HG02642 (cell line): ENCODE measurements around the gene CHRNB1.
"Not testable (repeated sequence)": the region's sequence is repeated elsewhere in the genome, so short reads cannot be mapped to it uniquely, and the experiment has no call there.

Experiments used
- ATAC-seq: cut with Tn5 transposase; IDR thresholded peaks from one replicate; pipeline ENCODE4 v1.9.1; 2021; ENCODE audit warnings: mild to moderate bottlenecking; ENCODE audit not compliant: unreplicated experiment, poor library complexity

Gene CHRNB1

DNA sequence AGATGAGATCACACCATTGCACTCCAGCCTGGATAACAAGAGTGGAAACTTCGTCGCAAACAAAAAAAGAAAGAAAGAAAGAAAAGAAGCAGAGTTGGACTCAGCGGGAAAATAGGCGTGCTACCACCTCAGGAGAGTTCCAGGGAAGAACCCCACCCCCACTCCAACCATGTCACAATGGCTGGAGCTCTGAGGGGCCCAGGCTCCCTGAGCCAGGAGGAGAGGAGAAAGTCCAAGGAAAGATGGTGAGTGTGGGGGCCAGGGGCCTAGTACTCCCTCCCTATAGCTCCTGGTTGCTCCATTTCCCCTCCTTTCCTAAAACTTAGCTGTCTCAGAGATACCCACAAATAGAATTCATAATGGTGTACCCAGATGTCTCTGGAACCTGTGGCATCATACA is 36.4 kb downstream of the CHRNB1 start, which contains the start of gene SLC35G6:
TSS of gene SLC35G6 (plus strand) at position 172 of the 400 bp plus-strand sequence. CDS start at position 243, 71 bp downstream.
- not testable (repeated sequence) for ATAC-seq

DNA sequence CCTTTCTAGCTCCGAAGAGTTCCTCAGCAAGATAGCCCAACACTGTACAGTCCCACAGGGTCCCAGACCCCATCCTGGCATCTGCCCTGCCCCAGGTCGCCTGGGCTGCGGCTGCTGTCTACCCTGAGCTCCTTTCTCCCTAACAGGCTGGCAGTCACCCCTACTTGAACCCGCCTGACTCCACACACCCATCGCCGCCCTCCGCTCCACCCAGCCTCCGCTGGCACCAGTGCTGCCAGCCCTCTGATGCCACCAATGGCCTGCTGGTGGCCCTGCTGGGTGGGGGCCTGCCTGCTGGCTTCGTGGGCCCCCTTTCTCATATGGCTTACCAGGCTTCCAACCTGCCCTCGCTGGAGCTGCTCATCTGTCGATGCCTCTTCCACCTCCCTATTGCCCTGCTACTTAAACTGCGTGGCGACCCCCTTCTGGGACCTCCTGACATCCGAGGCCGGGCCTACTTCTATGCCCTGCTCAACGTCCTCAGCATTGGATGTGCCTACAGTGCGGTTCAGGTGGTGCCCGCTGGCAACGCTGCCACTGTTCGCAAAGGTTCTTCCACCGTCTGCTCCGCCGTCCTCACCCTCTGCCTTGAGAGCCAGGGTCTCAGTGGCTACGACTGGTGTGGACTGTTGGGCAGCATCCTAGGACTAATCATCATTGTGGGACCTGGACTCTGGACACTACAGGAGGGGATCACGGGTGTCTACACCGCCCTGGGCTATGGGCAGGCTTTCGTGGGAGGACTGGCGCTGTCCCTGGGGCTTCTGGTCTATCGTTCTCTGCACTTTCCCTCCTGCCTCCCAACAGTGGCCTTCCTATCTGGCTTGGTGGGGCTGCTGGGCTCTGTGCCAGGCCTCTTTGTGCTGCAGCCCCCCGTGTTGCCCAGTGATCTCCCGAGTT is 37.2 kb downstream of the CHRNB1 start:
- not testable (repeated sequence) for ATAC-seq

DNA sequence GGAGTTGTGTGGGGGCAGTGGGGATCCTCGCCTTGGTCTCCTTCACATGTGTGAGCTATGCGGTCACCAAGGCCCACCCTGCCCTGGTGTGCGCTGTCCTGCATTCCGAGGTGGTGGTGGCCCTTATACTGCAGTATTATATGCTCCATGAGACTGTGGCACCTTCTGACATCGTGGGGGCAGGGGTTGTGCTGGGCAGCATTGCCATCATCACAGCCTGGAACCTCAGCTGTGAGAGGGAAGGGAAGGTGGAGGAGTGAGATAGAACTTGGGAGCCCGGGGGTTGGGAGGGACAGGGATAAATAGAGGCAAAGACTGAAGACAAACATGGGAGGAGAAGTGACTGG is 37.9 kb downstream of the CHRNB1 start:
- not testable (repeated sequence) for ATAC-seq

DNA sequence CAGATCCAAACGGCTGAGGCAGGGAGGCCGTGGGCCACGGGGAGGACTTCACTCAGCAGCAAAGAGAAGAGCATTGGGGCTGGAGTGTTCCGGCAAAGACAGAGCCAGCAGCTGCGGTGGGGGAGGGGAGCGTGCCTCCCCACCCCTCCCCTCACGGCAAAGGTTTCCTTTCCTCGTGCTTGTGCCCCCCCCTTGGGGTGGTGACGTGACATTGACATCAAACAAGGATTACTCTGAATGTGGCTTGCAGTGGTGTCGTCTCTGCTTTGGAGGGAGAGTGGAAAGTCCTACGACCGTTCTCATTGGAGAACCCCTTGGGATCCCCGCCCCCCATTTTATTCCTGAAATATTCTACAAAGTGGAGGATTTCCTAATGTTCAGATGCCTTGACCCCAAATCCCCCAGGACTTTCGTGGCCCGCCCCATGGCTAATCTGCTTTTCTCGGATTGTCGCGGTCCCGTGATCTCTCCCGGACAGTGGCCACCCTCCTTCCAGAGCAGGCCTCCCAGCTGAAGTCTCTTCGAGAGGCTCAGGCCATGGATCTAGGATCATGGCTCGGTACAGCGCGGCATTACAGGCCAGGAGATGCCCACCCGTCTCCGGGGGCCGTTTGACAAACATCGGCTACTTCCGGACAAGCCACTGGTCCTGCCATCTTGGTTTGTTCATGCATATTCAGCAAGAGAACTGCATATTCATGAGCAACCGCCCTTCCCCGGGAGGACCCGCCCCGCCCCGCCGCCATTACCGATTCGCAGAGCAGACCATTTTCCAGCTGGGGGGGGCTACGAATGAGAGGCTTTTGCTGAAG is 38.6 kb downstream of the CHRNB1 start:
- peak; percentile 43 for ATAC-seq

DNA sequence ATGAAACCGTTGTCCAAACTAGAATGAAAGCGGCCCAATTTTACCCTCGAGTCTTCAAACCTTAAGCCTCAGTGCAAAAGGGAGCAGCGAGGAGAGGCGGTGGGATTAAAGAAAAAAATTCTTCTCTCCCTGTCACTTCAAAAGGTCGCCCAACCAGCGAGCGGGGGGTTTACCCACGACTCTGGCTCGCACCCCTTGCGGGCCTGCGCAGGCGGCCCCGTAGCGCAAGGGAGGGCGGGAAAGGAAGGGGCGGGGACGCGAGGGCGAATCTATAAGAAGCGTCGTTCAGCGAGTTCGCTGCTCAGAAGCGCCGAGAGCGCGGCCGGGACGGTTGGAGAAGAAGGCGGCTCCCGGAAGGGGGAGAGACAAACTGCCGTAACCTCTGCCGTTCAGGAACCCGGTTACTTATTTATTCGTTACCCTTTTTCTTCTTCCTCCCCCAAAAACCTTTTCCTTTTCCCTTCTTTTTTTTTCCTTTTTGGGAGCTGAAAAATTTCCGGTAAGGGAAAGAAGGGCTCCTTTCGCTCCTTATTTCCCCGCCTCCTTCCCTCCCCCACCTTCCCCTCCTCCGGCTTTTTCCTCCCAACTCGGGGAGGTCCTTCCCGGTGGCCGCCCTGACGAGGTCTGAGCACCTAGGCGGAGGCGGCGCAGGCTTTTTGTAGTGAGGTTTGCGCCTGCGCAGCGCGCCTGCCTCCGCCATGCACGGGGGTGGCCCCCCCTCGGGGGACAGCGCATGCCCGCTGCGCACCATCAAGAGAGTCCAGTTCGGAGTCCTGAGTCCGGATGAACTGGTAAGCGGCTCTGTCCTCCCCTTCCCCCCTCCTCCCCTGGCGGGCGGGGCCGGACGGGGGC is 39.4 kb downstream of the CHRNB1 start, which contains the start of gene POLR2A:
TSS of gene POLR2A (plus strand) at position 300 of the 852 bp plus-strand sequence.
- peak; percentile 68 for ATAC-seq

DNA sequence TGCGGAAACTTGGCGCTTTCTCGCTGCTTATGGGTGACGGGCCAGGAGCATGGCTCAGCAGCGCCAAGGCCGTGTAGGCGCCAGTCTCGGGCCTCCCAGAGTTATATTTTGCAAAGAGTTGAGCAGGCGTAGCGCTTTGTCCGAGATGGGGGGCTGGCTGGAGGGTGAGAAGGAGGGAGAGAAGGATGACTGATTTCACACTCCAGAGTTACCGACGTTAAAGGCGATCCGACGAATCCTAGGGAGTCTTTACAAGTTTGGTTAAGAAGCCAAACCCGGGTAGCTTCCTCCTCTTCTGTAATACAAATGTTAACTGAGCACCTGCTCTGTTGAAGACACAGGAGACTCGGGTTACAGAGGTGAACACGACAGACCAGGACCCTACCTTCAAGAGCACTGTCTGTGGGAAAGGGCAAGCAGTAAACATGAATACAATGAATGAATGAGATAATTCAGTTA is 40.1 kb downstream of the CHRNB1 start:
- ATAC-seq, result no peak

DNA sequence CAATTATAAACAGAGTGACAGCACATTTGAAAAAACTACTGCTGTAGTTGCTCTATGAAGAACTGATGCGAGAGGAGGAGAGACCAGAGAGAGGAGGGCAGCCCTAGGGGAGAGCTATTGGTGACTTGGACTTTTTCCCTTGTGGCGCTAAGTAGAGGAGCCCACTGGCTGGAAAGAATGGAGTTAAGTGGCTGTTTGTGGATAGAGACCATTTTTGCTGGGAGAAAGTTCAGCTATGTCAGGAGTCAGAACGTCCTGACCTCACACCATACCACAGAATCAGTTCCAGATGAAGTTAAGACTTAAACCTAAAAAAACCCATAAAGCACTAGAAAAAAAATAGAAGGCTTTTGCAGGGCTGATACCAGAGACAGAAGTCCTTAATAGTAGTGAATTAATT is 41.3 kb downstream of the CHRNB1 start:
- ATAC-seq, result no peak

DNA sequence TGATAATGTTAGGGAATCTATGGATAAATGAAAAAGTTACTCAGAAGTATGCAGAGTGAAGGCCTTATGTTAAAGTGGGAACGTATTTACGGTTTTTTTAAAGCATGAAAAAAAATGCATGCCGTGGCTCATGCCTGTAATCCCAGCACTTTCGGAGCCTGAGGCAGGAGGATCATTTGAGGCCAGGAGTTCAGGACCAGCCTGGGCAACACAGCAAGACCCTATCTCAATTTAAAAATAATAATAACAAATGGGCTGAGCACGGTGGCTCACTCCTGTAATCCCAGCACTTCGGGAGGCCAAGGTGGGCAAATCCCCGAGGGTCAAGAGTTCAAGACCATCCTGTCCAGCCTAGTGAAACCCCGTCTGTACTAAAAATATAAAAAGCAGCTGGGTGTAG is 45.3 kb downstream of the CHRNB1 start:
- ATAC-seq, result no peak

DNA sequence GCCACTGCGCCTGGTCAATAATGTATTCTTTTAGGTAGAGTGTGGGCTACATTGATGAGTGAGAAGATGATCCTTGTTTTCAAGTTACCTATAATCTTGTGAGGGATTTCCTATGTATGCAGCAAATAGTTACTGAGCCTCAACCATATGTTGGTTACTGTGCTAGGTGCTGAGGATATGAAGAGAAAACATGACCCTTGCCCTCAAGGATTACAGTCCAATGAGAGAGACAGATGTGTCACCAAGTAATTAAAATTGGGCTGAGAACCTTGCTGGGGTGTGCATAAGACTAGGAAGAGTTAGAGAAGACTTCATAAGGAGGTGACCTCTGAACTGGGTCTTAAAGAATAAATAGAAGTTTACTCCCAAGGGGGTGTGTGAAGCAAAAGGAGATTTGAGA is 46.7 kb downstream of the CHRNB1 start:
- no peak for ATAC-seq

DNA sequence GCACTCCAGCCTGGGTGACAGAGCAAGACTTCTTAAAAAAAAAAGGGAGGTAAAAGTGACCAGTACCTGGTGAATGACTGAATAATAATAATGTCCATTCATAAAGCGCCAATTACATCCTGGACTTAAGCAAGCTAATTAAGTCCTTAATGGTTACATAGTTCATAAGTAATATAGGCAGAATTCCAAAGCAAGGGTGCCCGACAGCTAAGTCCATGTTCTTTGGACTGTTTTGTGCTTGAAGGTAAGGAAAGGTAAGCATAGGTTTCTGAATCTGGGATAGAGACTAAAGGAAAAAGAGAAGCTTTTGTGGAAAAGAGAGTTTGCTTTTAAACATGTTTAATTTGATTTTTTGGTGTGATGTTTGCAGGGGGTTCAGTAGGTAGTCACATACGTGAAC is 49.1 kb downstream of the CHRNB1 start:
- ATAC-seq, result no peak

DNA sequence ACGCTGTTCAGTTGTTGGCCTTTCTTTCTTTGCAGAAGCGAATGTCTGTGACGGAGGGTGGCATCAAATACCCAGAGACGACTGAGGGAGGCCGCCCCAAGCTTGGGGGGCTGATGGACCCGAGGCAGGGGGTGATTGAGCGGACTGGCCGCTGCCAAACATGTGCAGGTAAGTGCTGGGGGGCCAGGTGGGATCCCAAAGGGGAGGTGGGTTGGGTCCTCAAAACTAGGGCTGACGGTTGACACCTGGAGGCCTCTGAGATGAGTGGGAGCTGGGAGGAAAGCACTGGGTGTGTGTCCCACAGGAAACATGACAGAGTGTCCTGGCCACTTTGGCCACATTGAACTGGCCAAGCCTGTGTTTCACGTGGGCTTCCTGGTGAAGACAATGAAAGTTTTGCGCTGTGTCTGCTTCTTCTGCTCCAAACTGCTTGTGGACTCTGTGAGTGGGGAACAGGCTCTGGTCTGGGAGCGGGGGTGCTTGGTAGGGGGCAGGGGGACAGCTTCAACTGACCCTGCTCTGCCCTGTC is 51.1 kb downstream of the CHRNB1 start:
- no peak for ATAC-seq

DNA sequence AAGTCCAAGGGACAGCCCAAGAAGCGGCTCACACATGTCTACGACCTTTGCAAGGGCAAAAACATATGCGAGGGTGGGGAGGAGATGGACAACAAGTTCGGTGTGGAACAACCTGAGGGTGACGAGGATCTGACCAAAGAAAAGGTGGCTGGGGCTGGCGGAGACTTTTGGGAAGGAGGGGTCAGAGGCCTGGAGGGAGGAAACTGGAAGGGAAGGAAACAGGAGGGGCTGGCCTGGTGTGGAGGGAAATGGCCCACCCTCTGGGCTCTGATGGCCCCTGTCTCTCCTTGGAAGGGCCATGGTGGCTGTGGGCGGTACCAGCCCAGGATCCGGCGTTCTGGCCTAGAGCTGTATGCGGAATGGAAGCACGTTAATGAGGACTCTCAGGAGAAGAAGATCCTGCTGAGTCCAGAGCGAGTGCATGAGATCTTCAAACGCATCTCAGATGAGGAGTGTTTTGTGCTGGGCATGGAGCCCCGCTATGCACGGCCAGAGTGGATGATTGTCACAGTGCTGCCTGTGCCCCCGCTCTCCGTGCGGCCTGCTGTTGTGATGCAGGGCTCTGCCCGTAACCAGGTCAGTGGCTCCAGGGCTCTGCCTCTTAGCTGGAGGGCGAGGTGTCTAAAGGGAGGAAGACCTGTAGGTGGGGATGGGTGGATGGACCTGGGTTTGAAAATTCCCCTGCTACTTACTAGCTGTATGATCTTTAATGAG is 51.8 kb downstream of the CHRNB1 start:
- no peak for ATAC-seq

DNA sequence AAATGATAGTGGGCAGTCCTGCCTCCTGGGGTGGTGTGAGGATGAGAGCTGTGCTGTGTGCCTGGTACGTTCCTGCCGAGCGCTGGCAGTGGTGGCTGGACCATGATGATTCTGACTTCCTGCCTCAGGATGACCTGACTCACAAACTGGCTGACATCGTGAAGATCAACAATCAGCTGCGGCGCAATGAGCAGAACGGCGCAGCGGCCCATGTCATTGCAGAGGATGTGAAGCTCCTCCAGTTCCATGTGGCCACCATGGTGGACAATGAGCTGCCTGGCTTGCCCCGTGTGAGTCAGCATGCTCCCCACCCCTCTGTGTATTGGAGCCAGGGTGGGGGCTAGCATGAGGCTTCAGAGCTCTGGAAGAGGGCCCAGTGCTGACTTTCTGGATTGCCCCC is 52.4 kb downstream of the CHRNB1 start:
- ATAC-seq, result no peak

DNA sequence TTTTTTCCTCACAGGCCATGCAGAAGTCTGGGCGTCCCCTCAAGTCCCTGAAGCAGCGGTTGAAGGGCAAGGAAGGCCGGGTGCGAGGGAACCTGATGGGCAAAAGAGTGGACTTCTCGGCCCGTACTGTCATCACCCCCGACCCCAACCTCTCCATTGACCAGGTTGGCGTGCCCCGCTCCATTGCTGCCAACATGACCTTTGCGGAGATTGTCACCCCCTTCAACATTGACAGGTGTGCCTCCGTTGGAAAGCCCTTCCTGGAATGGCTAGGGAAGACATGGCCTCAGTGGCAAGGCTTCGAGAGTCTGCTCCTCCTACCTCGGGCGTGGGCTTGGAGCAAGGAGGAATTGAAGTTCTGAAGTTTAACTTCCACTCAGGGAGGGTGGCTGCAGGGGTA is 52.8 kb downstream of the CHRNB1 start:
- ATAC-seq, result no peak

DNA sequence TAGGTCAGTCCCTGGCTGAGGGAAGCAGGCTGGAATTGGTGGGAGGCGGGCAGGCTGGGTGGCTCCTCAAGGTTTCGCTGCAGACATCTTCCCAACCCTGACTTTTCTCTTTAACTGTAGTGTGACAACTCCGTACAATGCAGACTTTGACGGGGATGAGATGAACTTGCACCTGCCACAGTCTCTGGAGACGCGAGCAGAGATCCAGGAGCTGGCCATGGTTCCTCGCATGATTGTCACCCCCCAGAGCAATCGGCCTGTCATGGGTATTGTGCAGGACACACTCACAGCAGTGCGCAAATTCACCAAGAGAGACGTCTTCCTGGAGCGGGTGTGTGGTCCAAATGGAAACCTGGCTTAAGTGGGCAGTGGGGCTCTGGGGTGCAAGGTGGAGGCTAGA is 54.3 kb downstream of the CHRNB1 start:
- no peak for ATAC-seq

DNA sequence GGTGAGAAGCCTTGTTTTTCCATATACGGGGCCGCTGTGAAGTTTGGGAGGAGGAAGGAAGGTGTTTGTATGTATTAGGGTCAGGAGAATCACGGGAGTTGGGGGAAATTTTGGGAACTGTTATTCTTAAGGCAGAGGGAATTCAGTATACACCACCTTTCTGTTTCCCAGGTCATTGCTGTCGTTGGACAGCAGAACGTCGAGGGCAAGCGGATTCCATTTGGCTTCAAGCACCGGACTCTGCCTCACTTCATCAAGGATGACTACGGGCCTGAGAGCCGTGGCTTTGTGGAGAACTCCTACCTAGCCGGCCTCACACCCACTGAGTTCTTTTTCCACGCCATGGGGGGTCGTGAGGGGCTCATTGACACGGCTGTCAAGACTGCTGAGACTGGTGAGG is 56.9 kb downstream of the CHRNB1 start:
- no peak for ATAC-seq

DNA sequence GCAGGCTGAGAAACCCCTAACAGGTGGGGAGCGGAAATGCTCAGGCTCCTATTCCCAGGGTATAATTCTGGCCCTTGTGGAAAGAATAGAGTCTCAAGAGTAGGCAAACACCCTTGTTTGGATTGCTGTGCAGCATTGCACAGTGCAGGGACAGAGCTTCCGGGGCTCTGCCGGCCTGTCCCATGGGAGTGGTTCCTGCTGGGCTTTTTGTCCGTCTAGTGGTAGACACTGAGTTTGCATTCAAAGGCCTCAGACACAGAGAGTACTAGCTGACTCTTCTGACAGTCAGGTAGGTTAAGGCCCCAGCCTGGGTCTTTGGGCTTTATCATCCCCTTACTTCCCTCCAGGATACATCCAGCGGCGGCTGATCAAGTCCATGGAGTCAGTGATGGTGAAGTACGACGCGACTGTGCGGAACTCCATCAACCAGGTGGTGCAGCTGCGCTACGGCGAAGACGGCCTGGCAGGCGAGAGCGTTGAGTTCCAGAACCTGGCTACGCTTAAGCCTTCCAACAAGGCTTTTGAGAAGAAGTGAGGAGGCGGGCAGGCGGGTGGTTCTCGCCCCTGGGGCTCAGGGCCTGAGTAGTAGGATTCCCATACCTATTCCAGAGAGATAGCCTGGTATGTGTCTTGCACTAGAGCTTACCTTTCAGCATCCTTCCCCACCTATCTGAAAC is 57.4 kb downstream of the CHRNB1 start:
- ATAC-seq, result no peak

DNA sequence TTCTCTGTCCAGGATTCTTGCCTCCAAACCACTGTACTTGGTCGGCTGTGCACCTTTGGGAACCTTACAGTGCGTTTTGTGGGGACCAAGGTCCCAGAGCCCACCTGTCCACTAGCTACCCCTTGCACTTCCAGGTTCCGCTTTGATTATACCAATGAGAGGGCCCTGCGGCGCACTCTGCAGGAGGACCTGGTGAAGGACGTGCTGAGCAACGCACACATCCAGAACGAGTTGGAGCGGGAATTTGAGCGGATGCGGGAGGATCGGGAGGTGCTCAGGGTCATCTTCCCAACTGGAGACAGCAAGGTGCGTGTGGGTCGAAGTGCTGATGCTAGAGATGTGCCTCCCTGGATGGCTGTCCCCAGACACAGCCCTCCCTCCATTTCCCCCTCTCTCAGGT is 58.1 kb downstream of the CHRNB1 start:
- ATAC-seq, result no peak

DNA sequence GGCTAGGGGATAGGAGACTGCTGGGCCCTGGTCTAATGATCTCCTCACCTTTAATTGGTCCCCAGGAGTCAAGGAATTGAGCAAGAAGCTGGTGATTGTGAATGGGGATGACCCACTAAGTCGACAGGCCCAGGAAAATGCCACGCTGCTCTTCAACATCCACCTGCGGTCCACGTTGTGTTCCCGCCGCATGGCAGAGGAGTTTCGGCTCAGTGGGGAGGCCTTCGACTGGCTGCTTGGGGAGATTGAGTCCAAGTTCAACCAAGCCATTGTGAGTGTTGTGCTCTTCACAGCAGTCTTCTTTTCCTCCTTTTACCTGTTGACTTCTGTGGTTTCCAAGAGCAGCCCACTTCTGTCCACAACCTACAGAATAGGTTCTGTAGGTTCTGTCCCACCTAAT is 58.7 kb downstream of the CHRNB1 start:
- ATAC-seq, result no peak
